NCI-H2227 treated with DMSO at 0.1 percent for 48 hours (cell line): ENCODE data around the gene MAT2A.
"Not testable (repeated sequence)": the region's sequence is repeated elsewhere in the genome, so short reads cannot be mapped to it uniquely, and the experiment has no call there.

Experiments
- DNase-seq: peaks from one replicate; lab custom pipeline; 2025; lab: John Stamatoyannopoulos, UW

The MAT2A gene

DNA sequence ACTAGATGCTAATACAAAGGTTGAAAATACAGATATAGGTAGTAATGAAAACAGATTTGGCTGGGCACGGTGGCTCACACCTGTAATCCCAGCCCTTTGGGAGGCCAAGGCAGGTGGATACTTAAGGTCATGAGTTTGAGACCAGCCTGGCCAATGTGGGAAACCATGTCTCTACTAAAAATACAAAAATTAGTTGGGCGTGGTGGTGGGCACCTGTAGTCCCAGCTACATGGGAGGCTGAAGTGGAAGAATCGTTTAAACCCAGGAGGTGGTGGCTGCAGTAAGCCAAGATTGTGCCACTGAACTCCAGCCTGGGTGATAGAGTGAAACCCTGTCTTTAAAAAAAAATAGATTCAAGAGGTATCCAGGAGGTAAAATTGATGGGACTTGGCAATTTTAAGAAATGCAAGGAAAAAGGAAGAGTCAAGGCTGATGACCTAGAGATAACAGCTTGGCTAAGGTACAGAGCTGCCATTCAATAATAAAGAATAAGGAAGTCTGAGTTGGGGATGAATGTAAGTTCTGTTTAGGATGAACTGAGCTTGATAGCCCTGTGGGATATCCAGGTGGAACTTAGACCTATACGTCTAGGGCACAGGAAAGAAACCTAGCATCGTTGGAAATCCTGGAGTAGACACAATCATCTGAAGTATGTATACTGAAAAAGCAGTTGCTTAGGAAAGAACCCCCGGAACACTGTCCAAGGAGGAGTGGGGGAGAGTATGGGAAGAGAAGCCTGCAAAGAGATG lies 9.1 kb downstream of the MAT2A start:
- no peak for DNase-seq

DNA sequence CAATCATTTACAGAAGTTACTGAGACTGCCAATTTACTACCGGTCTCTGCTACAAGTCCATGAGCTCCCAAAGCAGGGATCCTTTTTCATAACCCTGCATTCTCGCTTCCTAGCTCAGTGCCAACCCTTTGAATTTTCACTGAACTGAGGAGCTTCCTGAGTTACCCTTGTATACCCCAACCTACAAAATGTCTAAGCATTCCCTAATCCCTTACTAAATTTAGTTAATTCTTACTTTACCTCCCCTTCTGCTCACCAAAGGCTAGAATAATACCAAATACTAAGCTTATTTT lies 9.6 kb downstream of the MAT2A start:
- no peak for DNase-seq

GRCh38 chr2:85549095-85549494 lies 10.1 kb downstream of the MAT2A start:
- no peak for DNase-seq

GRCh38 chr2:85549826-85550225 lies 10.9 kb downstream of the MAT2A start:
- no peak for DNase-seq

- no peak for DNase-seq
Measured at GRCh38 chr2:85550486-85550885, 11.5 kb downstream of the MAT2A start.

GRCh38 chr2:85551698-85552678 lies 13.0 kb downstream of the MAT2A start:
- peak; percentile 80 for DNase-seq

GRCh38 chr2:85553184-85553583 lies 14.2 kb downstream of the MAT2A start:
- no peak for DNase-seq

GRCh38 chr2:85554980-85555612 lies 16.1 kb downstream of the MAT2A start:
- no peak for DNase-seq

DNA sequence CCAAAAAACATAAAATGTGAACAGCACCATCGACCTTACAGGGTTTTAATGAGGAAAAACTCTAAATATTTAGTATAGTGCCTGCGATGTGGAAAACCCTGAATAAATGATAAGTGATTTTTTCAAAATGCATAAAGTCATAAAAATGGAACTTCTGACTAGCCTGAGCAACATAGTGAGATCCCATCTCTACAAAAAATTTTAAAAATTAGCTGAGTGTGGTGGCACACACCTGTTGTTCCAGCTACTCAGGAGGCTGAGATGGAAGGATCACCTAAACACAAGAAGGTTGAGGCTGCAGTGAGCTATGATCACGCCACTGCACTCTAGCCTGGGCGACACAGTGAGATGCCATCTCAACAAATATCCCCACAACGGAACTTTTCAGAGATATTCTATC lies 18.2 kb downstream of the MAT2A start:
- no peak for DNase-seq

- DNase-seq, result no peak
Measured at GRCh38 chr2:85558160-85558559, 19.2 kb downstream of the MAT2A start.

- not testable (repeated sequence) for DNase-seq
Measured at GRCh38 chr2:85560403-85560726, 21.4 kb downstream of the MAT2A start.

DNA sequence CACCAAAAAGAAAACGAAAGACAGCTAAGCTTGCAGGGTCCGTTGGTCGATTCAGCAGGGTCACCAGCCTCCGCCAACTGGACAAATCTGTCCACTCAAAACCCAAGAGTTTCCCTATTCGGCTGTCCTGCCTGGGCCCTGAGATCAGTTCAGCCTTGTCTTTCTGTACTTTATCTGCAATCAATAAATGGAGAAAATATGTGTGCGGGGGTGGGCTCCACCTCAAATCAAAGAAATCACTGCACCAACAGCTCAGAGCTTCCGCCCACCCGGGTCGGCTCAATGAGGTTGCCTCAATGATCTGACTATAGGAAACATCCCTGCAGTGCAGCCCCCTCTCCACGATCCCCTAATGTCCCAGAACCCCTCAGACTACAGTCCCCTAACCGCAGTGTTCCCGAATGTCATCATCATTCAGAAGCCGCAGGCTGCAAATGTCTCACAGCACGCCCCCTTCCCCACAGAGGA lies 21.9 kb downstream of the MAT2A start:
- no peak for DNase-seq

- DNase-seq, result peak; percentile 96
Measured at GRCh38 chr2:85561280-85562212, 22.6 kb downstream of the MAT2A start, which contains the start of gene GGCX. TSS of gene GGCX (minus strand) at chr2:85561493. CDS start at chr2:85561428, 65 bp downstream.

DNA sequence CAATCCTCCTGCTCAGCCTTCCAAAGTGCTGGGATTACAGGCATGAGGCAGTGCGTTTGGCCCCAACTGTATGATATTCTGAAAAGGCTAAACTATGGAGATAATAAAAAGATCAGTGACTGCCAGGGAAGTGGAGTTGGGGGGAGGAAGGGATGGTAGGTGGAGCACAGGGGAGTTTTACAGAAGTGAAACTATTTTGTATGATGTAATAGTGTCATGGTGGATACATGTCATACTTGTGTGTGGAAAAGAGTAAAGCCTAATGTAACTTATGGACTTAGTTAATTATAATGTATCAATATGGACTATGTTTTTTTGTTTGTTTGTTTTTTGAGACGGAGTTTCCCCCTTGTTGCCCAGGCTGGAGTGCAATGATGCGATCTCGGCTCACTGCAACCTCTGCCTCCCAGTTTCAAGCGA lies 25.2 kb downstream of the MAT2A start:
- no peak for DNase-seq

DNA sequence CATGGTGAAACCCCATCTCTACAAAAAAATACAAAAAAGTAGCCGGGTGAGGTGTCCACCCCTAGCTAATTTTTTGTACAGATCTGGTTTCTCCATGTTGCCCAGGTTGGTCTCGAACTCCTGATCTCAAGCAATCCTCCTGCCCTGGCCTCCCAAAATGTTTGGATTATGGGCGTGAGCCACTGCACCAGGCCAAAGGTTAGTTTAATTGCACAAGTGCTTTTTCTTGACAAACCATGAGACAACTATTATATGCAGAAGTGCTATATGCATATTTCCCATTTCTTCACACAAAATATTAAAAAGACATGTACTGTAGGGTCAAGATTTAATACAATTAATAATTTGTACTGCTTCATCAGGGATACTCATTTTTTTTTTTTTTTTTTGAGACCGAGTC lies 27.3 kb downstream of the MAT2A start:
- no peak for DNase-seq

GRCh38 chr2:85575739-85576138 lies 36.8 kb downstream of the MAT2A start:
- DNase-seq, result no peak

DNA sequence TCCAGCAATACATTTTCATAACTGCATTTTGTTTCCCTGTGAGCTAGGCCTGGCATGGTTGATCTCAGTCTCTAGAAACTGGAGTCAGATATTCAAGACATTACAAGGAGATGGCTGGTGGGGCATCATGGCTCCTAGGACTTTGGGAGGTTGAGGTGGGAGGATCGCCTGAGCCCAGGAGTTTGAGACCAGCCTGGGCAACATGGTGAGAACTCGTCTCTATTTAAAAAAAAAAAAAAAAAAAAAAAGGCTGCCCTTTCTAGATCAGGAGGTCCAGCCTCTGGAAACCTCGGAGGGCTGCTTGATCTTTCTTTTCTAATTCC lies 38.1 kb downstream of the MAT2A start:
- no peak for DNase-seq

GRCh38 chr2:85577386-85578242 lies 38.6 kb downstream of the MAT2A start, which contains the start of gene VAMP8:
TSS of gene VAMP8 (plus strand) at chr2:85577586. CDS start at chr2:85577647, 61 bp downstream.
- no peak for DNase-seq

DNA sequence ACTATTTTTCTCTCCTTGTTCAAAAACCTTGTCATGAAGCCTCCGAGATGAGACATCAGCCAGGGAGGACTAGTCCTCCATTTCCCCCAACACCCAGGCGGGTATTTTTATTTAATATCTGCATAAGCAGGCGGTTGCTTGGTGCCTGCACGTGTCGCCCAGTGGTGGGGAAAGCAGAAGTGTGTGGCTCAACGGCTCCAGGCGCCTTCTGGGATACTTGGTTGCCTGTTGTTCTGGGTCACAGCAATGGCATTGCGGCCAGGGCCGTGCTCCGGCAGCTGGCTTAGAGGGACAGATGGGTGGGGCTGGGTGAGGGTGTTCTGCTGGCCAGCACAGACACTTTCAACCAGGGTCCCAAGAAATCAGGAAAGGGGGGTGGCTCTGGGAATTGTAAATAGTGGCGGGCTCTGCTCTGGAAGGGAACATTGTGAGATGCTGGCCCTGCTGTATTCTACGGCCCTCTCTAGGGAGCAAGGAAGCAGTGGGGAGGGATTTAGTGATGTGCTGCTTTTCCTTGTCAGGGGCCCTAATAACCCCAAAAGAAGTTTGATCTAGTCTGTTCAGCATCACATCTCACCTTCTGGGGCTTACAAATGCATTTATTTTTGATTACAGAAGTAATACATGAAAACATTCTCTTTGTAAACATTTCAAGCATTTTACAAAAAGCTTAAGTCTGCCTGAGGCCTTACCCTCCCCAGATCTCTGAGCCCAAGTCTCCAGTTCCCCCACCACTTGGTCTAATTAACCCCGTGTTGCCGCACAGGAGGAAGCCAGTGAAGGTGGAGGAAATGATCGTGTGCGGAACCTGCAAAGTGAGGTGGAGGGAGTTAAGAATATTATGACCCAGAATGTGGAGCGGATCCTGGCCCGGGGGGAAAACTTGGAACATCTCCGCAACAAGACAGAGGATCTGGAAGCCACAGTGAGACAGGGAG lies 39.5 kb downstream of the MAT2A start:
- DNase-seq, result no peak
